H9 (cell line): ENCODE data around the gene MRGPRX2. TPM values are rescaled to one million over a fixed set of nuclear protein-coding genes. Genes with fewer than 3 reads are reported as not detected.

Source experiments
- DNase-seq: peaks from one replicate; pipeline ENCODE4 v3.0.0-alpha.2; 2017
- H2AFZ ChIP-seq: one replicate; pipeline ENCODE4 v1.6.1; 2013; ENCODE audit warnings: mild to moderate bottlenecking, low read length, control low read depth, moderate library complexity
- H2AK5ac ChIP-seq: 2 replicates; pipeline ENCODE4 v1.6.1; 2013; ENCODE audit warnings: low read length, control low read depth, mixed read lengths; ENCODE audit not compliant: insufficient read length
- H2BK120ac ChIP-seq: one replicate; pipeline ENCODE4 v1.6.1; 2013; ENCODE audit warnings: low read depth, mild to moderate bottlenecking, low read length, control low read depth, inconsistent platforms; ENCODE audit not compliant: poor library complexity, severe bottlenecking
- H2BK12ac ChIP-seq: 2 replicates; pipeline ENCODE4 v1.6.1; 2013; ENCODE audit warnings: low read length, control low read depth, mixed read lengths, low read depth; ENCODE audit not compliant: insufficient read length
- H2BK15ac ChIP-seq: 2 replicates; pipeline ENCODE4 v1.6.1; 2013; ENCODE audit warnings: low read depth, low read length, control low read depth
- H2BK20ac ChIP-seq: one replicate; pipeline ENCODE4 v1.6.1; 2013; ENCODE audit warnings: low read depth, mild to moderate bottlenecking, low read length, control low read depth, inconsistent platforms; ENCODE audit not compliant: poor library complexity, severe bottlenecking
- H2BK5ac ChIP-seq: 2 replicates; pipeline ENCODE4 v1.6.1; 2013; ENCODE audit warnings: low read length, control low read depth, mixed read lengths; ENCODE audit not compliant: insufficient read length
- H3K14ac ChIP-seq: 2 replicates; pipeline ENCODE4 v1.6.1; 2013; ENCODE audit warnings: low read length, control low read depth; ENCODE audit not compliant: insufficient read depth
- H3K18ac ChIP-seq: 2 replicates; pipeline ENCODE4 v1.6.1; 2013; ENCODE audit warnings: low read depth, mild to moderate bottlenecking, mixed read lengths, low read length, control low read depth; ENCODE audit not compliant: insufficient read length
- H3K23ac ChIP-seq: 2 replicates; pipeline ENCODE4 v1.6.1; 2013; ENCODE audit warnings: low read length, control low read depth, mixed read lengths, low read depth; ENCODE audit not compliant: insufficient read length
- H3K23me2 ChIP-seq: 2 replicates; pipeline ENCODE4 v1.6.1; 2013; ENCODE audit warnings: low read depth, mild to moderate bottlenecking, mixed read lengths, low read length, control low read depth; ENCODE audit not compliant: insufficient read length, poor library complexity, severe bottlenecking
- H3K27ac ChIP-seq: 2 replicates; pipeline ENCODE4 v1.5.1; 2013; ENCODE audit warnings: low read length, control low read depth, mixed read lengths, low read depth; ENCODE audit not compliant: insufficient read length
- H3K27me3 ChIP-seq: 2 replicates; pipeline ENCODE4 v1.6.1; 2013; ENCODE audit warnings: low read length, control low read depth, inconsistent platforms; ENCODE audit not compliant: insufficient read depth
- H3K4ac ChIP-seq: 2 replicates; pipeline ENCODE4 v1.6.1; 2013; ENCODE audit warnings: low read depth, mild to moderate bottlenecking, control low read depth, inconsistent platforms, low read length, moderate library complexity
- H3K4me1 ChIP-seq: 2 replicates; pipeline ENCODE4 v1.6.1; 2013; ENCODE audit warnings: low read length, control low read depth, inconsistent platforms; ENCODE audit not compliant: insufficient read depth
- H3K4me2 ChIP-seq: 2 replicates; pipeline ENCODE4 v1.6.1; 2013; ENCODE audit warnings: low read length, control low read depth, mixed read lengths; ENCODE audit not compliant: insufficient read length, insufficient read depth
- H3K56ac ChIP-seq: 2 replicates; pipeline ENCODE4 v1.6.1; 2013; ENCODE audit warnings: low read depth, mild to moderate bottlenecking, mixed read lengths, low read length, control low read depth; ENCODE audit not compliant: insufficient read length
- H3K79me1 ChIP-seq: 2 replicates; pipeline ENCODE4 v1.6.1; 2013; ENCODE audit warnings: low read depth, mild to moderate bottlenecking, moderate library complexity, low read length, control low read depth, inconsistent platforms; ENCODE audit not compliant: insufficient read depth, poor library complexity, severe bottlenecking
- H3K79me2 ChIP-seq: 2 replicates; pipeline ENCODE4 v1.6.1; 2013; ENCODE audit warnings: low read length, control low read depth, inconsistent platforms; ENCODE audit not compliant: insufficient read depth
- H3K9ac ChIP-seq: 2 replicates; pipeline ENCODE4 v1.6.1; 2013; ENCODE audit warnings: low read length, control low read depth, mixed read lengths; ENCODE audit not compliant: insufficient read length; ENCODE audit errors: extremely low read depth
- H3K9me3 ChIP-seq: one replicate; pipeline ENCODE4 v1.6.1; 2013; ENCODE audit warnings: low read depth, low read length, inconsistent platforms; ENCODE audit not compliant: control insufficient read depth
- H3T11ph ChIP-seq: one replicate; pipeline ENCODE4 v1.6.1; 2013; ENCODE audit warnings: mild to moderate bottlenecking, low read length, control low read depth, inconsistent platforms
- H4K20me1 ChIP-seq: one replicate; pipeline ENCODE4 v1.6.1; 2013; ENCODE audit not compliant: control insufficient read depth, insufficient read length, insufficient read depth
- H4K5ac ChIP-seq: 2 replicates; pipeline ENCODE4 v1.6.1; 2013; ENCODE audit warnings: low read depth, mild to moderate bottlenecking, mixed read lengths, low read length, control low read depth; ENCODE audit not compliant: insufficient read length
- H4K8ac ChIP-seq: replicated peaks from 2 replicates; pipeline ENCODE4 v1.6.1; 2013; ENCODE audit warnings: low read length, control low read depth, mixed read lengths, low read depth; ENCODE audit not compliant: insufficient read length
- H4K91ac ChIP-seq: 2 replicates; pipeline ENCODE4 v1.6.1; 2013; ENCODE audit warnings: low read depth, mild to moderate bottlenecking, moderate library complexity, mixed read lengths, low read length, control low read depth; ENCODE audit not compliant: insufficient read length
- H3K27ac Mint-ChIP-seq, 3 experiments: 2 replicates in 2 of 3; 3 replicates in 1 of 3; pipeline ENCODE4 v1.8.0; 2020 to 2021; ENCODE audit warnings: mixed read lengths in 3 of 3, mild to moderate bottlenecking in 1 of 3, moderate library complexity in 1 of 3
- H3K27me3 Mint-ChIP-seq: 2 replicates; pipeline ENCODE4 v1.8.0; 2021; ENCODE audit warnings: low read depth, mild to moderate bottlenecking, moderate library complexity, mixed read lengths
- H3K36me3 Mint-ChIP-seq, 3 experiments: 2 replicates in 2 of 3; 3 replicates in 1 of 3; pipeline ENCODE4 v1.8.0; 2020 to 2021; ENCODE audit warnings: low read depth in 3 of 3, mixed read lengths in 3 of 3; ENCODE audit not compliant: insufficient read depth in 1 of 3
- H3K4me1 Mint-ChIP-seq, 2 experiments: 2 replicates each; pipeline ENCODE4 v1.8.0; 2020; ENCODE audit warnings: mixed read lengths in 2 of 2
- H3K4me3 Mint-ChIP-seq, 2 experiments: 2 replicates in 1 of 2; 3 replicates in 1 of 2; pipeline ENCODE4 v1.8.0; 2020 to 2021; ENCODE audit warnings: mild to moderate bottlenecking in 2 of 2, mixed read lengths in 2 of 2, moderate library complexity in 1 of 2
- H3K9me3 Mint-ChIP-seq, 2 experiments: 2 replicates in 1 of 2; 3 replicates in 1 of 2; pipeline ENCODE4 v1.8.0; 2020; ENCODE audit warnings: mild to moderate bottlenecking in 2 of 2, mixed read lengths in 2 of 2, moderate library complexity in 1 of 2
- total RNA-seq: library from RNA; stranded (reverse); gene quantifications from 2 replicates; pipeline ENCODE4 v1.2.1, GENCODE V29; 2021
- TF ChIP-seq, protein P1 (sequence below): fragments of 200-600 bp; sonication (generic); conservative IDR thresholded peaks from 3 replicates; pipeline ENCODE4 v1.8.0; 2021; ENCODE audit warnings: antibody characterized with exemption, mild to moderate bottlenecking

MRGPRX2 gene
- total RNA-seq, 1 experiment from 2014 or later: not detected

DNA sequence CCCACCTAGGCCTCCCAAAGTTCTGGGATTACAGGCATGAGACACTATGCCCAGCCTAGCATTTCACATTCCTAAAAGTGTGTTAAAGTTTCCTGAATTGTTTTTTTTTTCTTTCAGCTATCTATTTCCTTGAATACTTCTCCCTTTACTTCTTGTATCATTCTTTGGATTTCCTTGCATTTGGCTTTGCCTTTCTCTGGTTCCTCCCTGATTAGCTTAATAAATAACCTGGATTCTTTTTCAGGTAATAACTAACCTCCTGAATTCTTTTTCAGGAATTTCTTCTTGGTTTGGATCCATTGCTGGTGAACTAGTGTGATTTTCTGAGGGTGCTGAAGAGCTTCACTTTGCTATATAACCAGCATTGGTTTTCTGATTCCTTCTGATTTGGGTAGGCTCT lies 47.9 kb downstream of the MRGPRX2 start:
- no peaks in the 10 kb centered on the region for H3K79me1 ChIP-seq
- H3T11ph ChIP-seq: no peak overlapping the region
- Mint-ChIP-seq H3K27ac (no peak overlapping the region), H3K4me3 (no peak overlapping the region), H3K4me1 (no peaks in the 10 kb centered on the region), H3K9me3 (peaks cover 25 to 30% of the 10 kb centered on the region in 2 experiments), H3K27me3 (peaks cover 16% of the 10 kb centered on the region), H3K36me3 (peaks cover 1 to 4% (median 3%) of the 10 kb centered on the region in 3 experiments; a peak in 3 of 7 replicates)
- H4K8ac ChIP-seq: no peak overlapping the region
- no peak overlapping the region for H3K23ac ChIP-seq
- H3K4ac ChIP-seq: no peak overlapping the region
- H2BK20ac ChIP-seq: no peak overlapping the region
- H3K23me2 ChIP-seq: no peaks in the 10 kb centered on the region
- H4K5ac ChIP-seq: no peak overlapping the region
- DNase-seq: no peak
- no peak overlapping the region for H2BK12ac ChIP-seq
- H2AK5ac ChIP-seq: no peak overlapping the region
- H3K4me2 ChIP-seq: no peak overlapping the region
- no peak overlapping the region for H2BK5ac ChIP-seq
- no peak overlapping the region for H3K14ac ChIP-seq
- H2BK120ac ChIP-seq: no peak overlapping the region
- no peaks in the 10 kb centered on the region for H3K79me2 ChIP-seq
- no peak overlapping the region for H3K9ac ChIP-seq
- H2AFZ ChIP-seq: no peak overlapping the region
- no peaks in the 10 kb centered on the region for H3K9me3 ChIP-seq
- no peak overlapping the region for H2BK15ac ChIP-seq
- H3K4me1 ChIP-seq: no peaks in the 10 kb centered on the region
- TF ChIP-seq, protein P1, sequence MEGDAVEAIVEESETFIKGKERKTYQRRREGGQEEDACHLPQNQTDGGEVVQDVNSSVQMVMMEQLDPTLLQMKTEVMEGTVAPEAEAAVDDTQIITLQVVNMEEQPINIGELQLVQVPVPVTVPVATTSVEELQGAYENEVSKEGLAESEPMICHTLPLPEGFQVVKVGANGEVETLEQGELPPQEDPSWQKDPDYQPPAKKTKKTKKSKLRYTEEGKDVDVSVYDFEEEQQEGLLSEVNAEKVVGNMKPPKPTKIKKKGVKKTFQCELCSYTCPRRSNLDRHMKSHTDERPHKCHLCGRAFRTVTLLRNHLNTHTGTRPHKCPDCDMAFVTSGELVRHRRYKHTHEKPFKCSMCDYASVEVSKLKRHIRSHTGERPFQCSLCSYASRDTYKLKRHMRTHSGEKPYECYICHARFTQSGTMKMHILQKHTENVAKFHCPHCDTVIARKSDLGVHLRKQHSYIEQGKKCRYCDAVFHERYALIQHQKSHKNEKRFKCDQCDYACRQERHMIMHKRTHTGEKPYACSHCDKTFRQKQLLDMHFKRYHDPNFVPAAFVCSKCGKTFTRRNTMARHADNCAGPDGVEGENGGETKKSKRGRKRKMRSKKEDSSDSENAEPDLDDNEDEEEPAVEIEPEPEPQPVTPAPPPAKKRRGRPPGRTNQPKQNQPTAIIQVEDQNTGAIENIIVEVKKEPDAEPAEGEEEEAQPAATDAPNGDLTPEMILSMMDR: no peak
- no peak overlapping the region for H3K18ac ChIP-seq
- H3K27ac ChIP-seq: no peak overlapping the region
- H4K20me1 ChIP-seq: no peaks in the 10 kb centered on the region
- H4K91ac ChIP-seq: no peak overlapping the region
- no peaks in the 10 kb centered on the region for H3K27me3 ChIP-seq
- no peak overlapping the region for H3K56ac ChIP-seq

Other genes with a start within 250 kb of the MRGPRX2 start
- gene MRGPRX1, start 121.3 kb downstream of the MRGPRX2 start, total RNA-seq: not detected in 2 replicates
- gene ZDHHC13, start 56.5 kb upstream of the MRGPRX2 start, total RNA-seq: 20.9 and 21.1 TPM in 2 replicates
- not detected in 2 replicates for gene CSRP3, start 141.3 kb upstream of the MRGPRX2 start, total RNA-seq
- 11.0 and 11.3 TPM in 2 replicates for gene E2F8, start 180.2 kb upstream of the MRGPRX2 start, total RNA-seq